Suprapubic skin (tissue), 4 donors: ENCODE data around the gene RCC2. TPM values are rescaled to one million over a fixed set of nuclear protein-coding genes. Genes with fewer than 3 reads are reported as not detected.

Experiments used
- DNase-seq, 2 donors: peaks; one replicate each; pipeline ENCODE4 v3.0.0-alpha.2; 2019; ENCODE audit warnings: low spot score in 2 of 2
- H3K27ac ChIP-seq: fragments of 200-600 bp; sonication (generic); one replicate; pipeline ENCODE4 v1.5.1; 2019
- H3K27me3 ChIP-seq: fragments of 200-600 bp; sonication (generic); one replicate; pipeline ENCODE4 v1.5.1; 2019
- H3K36me3 ChIP-seq: fragments of 200-600 bp; sonication (generic); one replicate; pipeline ENCODE4 v1.5.1; 2019
- H3K4me1 ChIP-seq: fragments of 200-600 bp; sonication (generic); one replicate; pipeline ENCODE4 v1.5.1; 2019
- H3K4me3 ChIP-seq: fragments of 200-600 bp; sonication (generic); one replicate; pipeline ENCODE4 v1.5.1; 2019; ENCODE audit warnings: mild to moderate bottlenecking
- H3K9me3 ChIP-seq: fragments of 200-600 bp; sonication (generic); one replicate; pipeline ENCODE4 v1.5.1; 2019
- EP300 ChIP-seq: sonication (generic); formaldehyde crosslinking; IDR thresholded peaks from one replicate; pipeline ENCODE4 v1.6.1; 2017; ENCODE audit warnings: antibody characterized with exemption
- POLR2A ChIP-seq, 2 donors: fragments of 450-650 bp; IDR thresholded peaks; one replicate each; pipeline ENCODE4 v1.6.1; 2017; ENCODE audit warnings: antibody characterized with exemption in 2 of 2, mild to moderate bottlenecking in 2 of 2, moderate library complexity in 2 of 2
- POLR2AphosphoS5 ChIP-seq, 3 donors: sonication (generic); formaldehyde crosslinking; IDR thresholded peaks; one replicate each; pipeline ENCODE4 v1.6.1; 2017; ENCODE audit warnings: antibody characterized with exemption in 3 of 3
- WGBS: methylation state at CpG from one replicate; pipeline ENCODE4 v1.1.5; 2018; 5-methylcytosine and 5-hydroxymethylcytosine counted together
- total RNA-seq, 4 donors: library from RNA; depleted of rRNA; stranded (reverse); fragments of >200 nt; gene quantifications; one replicate each; pipeline ENCODE4 v1.1.0, GENCODE V29; 2016
- TF ChIP-seq, protein P1 (sequence below), 2 donors: fragments of 200-600 bp in 1 of 2; fragments of 450-650 bp in 1 of 2; sonication (generic) in 1 of 2; IDR thresholded peaks; one replicate each; pipeline ENCODE4 v1.5.1; 2016 to 2019; ENCODE audit warnings: antibody characterized with exemption in 2 of 2, mild to moderate bottlenecking in 1 of 2, moderate library complexity in 1 of 2

The RCC2 gene
- total RNA-seq, 4 donors from 2014 or later, result 68.7 to 86.3 (median 74.5) TPM

DNA sequence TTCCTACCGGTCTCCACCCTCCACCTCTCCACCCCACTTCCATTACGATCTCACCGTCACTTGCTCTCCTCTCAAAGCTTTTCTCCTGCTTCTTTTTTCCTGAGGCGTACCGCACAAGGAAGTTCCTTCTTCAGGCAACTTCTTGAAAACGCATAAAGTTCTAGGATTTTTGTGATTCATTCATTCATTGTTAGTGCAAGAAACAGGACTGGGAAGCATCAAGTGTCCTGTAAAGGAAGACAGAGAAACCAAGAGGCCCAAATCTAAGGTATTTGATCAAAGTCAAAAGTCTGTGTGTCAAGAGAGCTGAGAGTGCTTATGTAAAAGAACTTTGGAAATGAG lies 1.3 kb upstream of the RCC2 start:
- Histone ChIP-seq H3K27ac (peak overlapping the region; percentile 75), H3K4me3 (peak overlapping the region; percentile 84), H3K27me3 (no peaks in the 10 kb centered on the region), H3K36me3 (no peaks in the 10 kb centered on the region), H3K4me1 (peaks cover 51% of the 10 kb centered on the region), H3K9me3 (no peaks in the 10 kb centered on the region)
- no peak for TF ChIP-seq POLR2AphosphoS5 (IDR thresholded peaks at IDR 0.05)
- no peak for TF ChIP-seq EP300
- TF ChIP-seq POLR2A (IDR thresholded peaks at IDR 0.05), result no peak
- TF ChIP-seq, protein P1, sequence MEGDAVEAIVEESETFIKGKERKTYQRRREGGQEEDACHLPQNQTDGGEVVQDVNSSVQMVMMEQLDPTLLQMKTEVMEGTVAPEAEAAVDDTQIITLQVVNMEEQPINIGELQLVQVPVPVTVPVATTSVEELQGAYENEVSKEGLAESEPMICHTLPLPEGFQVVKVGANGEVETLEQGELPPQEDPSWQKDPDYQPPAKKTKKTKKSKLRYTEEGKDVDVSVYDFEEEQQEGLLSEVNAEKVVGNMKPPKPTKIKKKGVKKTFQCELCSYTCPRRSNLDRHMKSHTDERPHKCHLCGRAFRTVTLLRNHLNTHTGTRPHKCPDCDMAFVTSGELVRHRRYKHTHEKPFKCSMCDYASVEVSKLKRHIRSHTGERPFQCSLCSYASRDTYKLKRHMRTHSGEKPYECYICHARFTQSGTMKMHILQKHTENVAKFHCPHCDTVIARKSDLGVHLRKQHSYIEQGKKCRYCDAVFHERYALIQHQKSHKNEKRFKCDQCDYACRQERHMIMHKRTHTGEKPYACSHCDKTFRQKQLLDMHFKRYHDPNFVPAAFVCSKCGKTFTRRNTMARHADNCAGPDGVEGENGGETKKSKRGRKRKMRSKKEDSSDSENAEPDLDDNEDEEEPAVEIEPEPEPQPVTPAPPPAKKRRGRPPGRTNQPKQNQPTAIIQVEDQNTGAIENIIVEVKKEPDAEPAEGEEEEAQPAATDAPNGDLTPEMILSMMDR (IDR thresholded peaks at IDR 0.05), result no peak
- 51% methylated on average over 6 of the region's 6 CpGs for WGBS
- DNase-seq, result no peak

DNA sequence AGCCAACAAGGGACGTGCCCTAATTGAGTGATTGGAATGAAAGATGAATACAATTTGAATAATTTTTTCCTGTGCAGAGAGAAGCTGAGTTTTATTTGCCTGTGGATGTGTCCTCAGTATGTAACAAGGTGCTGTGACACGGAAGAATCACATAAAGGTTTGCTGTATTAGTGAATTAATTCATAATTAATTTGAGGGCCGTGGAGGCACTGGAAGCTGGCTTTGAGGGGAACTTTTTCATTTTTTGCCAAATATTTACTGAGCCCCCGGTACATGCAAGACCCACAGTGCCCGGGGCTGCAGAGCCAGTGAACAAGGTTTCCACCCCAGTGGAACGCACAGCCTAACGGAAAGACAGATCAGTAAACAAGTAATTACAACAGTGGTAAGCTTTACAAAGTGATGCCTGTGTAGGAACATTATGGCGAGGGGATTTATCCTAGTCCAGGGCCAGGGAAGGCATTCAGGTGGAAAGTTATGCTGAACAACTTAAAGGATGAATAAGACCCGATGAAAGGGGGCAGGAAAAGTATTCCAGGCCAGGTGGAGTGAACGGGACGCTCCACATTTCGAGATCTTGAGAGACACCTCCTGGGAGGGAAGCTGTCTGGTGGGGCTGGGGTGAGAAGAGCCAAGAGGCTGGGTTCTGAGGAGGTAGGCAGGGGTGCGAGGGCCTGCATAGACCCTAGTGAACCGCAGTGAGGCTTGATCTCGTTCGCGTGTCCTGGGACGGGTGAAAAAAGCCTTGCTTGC lies 773 bp upstream of the RCC2 start:
- Histone ChIP-seq H3K4me1 (peaks cover 53% of the 10 kb centered on the region), H3K36me3 (no peaks in the 10 kb centered on the region), H3K9me3 (no peaks in the 10 kb centered on the region), H3K4me3 (peak overlapping the region; percentile 84), H3K27ac (peak overlapping the region; percentile 75), H3K27me3 (no peaks in the 10 kb centered on the region)
- WGBS, result 31% methylated on average over 18 of the region's 18 CpGs
- TF ChIP-seq POLR2A (IDR thresholded peaks at IDR 0.05) (no peak), EP300 (no peak), POLR2AphosphoS5 (IDR thresholded peaks at IDR 0.05) (no peak)
- TF ChIP-seq, protein P1 (IDR thresholded peaks at IDR 0.05), result no peak
- DNase-seq, result no peak

DNA sequence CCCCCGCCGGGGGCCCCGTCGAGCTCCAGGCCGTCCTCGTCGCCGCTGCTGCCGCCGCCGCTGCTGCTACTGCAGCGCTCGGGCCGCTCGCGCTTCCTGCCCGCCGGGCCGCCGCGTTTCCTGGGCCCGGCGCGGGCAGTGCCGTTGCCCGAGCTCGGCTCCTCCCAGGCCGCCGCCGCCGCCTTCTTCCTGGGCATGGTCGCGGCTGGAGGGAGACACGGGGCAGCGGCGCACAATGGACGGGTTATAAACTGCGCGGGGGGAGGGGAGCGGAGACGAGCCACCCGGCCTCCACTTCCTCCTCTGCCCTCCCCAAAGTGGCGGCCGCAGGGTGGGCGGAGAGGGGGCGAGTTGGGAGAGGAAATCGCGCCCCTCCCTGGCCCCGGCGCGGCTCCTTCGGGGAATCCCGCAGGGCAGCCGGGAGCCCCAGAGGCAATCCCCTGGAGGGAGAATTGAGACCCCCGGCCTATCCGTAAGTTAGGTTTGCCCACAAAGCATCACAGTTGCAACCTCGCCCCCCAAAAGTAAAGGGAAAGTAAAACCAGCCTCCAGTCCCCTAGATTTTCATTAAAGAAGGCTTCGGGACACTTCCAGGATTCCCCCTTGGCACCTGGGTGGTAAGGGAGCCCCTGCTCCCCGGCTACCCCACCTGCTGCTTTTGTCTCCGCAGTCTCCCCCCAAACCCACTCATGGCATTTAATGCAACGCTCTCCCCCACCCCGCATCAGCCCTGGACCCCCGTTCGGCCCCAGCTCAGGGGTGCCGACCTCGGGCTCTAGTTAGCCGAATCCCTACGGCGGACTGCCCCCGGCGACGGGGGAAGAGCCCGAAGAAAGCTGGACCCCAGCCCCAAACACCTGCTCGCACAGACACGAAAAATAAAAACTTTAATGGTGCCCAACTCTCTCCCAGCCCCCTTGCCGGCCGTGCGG lies 893 bp downstream of the RCC2 start:
- peaks cover 8% of the 10 kb centered on the region for H3K36me3 ChIP-seq
- TF ChIP-seq POLR2A (IDR thresholded peaks at IDR 0.05) (no peak), EP300 (no peak), POLR2AphosphoS5 (IDR thresholded peaks at IDR 0.05) (no peak)
- TF ChIP-seq, protein P1 (IDR thresholded peaks at IDR 0.05), result no peak
- H3K9me3 ChIP-seq, result no peaks in the 10 kb centered on the region
- peak; percentile 78 to 85 for DNase-seq
- WGBS, result 0% methylated on average over 46 of the region's 78 CpGs
- no peaks in the 10 kb centered on the region for H3K27me3 ChIP-seq
- H3K4me3 ChIP-seq, result peak overlapping the region; percentile 84
- peaks cover 53% of the 10 kb centered on the region for H3K4me1 ChIP-seq
- H3K27ac ChIP-seq, result peak overlapping the region; percentile 93

DNA sequence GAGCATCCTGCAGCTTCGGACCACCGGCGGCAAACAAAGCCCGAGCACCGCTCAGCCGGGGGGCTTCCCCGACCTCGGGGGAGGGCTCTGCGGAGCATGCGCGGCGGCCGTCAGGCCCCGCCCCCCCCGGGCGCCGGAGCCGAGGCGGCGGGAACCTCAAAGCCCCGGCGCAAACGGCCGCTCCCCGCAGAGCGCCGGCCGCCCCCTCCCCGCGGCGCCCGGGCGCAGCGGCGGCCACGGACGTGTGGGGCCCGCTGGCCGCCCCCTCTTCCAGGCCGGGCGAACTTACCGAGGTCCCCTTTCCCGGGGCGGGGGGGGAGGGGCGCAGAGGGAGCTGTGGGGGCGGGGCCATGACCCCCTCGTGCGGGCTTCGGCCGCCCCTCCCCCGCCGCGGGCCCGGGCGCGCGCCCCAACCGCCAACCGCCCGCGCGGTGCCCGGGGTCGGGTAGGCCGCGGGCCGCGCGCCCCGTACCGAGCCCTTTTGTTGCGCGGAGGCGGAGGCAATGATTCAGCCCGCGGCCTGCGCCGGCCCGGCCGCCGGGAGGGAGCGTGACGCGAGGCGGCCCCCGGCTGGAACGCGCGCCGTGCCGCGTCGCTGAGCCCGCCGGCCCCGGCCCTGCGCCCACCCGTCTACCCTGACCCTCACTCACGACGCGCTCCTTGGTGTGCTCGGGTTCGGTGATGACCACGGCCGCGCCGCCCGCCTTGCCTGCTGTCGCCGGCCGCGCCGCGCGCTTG lies 1.7 kb downstream of the RCC2 start:
- WGBS, result no CpG with 5 or more reads among the region's 115 CpGs
- no peaks in the 10 kb centered on the region for H3K27me3 ChIP-seq
- DNase-seq, result no peak
- peak overlapping the region; percentile 93 for H3K27ac ChIP-seq
- TF ChIP-seq, protein P1 (IDR thresholded peaks at IDR 0.05), result no peak
- no peak for TF ChIP-seq POLR2A (IDR thresholded peaks at IDR 0.05)
- TF ChIP-seq EP300, result no peak
- TF ChIP-seq POLR2AphosphoS5 (IDR thresholded peaks at IDR 0.05), result no peak
- H3K4me1 ChIP-seq, result peaks cover 46% of the 10 kb centered on the region
- no peaks in the 10 kb centered on the region for H3K9me3 ChIP-seq
- H3K36me3 ChIP-seq, result peaks cover 9% of the 10 kb centered on the region
- H3K4me3 ChIP-seq, result peak overlapping the region; percentile 84
